HL-60 (cell line): ENCODE data around the gene GNB1.

ENCODE experiments used
- DNase-seq, 2 experiments: peaks; one replicate each; pipeline ENCODE4 v3.0.0-alpha.2; 2010 to 2020; ENCODE audit warnings: low read depth in 1 of 2, low spot score in 1 of 2
- H3K27ac ChIP-seq: fragments of 250-450 bp; sonication (Bioruptor Pico); replicated peaks from 2 replicates; pipeline ENCODE4 v1.5.1; 2020; ENCODE audit warnings: mild to moderate bottlenecking, moderate library complexity
- H3K27me3 ChIP-seq: fragments of 250-450 bp; sonication (Bioruptor Pico); 2 replicates; pipeline ENCODE4 v1.5.1; 2021; ENCODE audit warnings: mild to moderate bottlenecking, moderate library complexity; ENCODE audit not compliant: insufficient read depth, poor library complexity, severe bottlenecking
- H3K4me3 ChIP-seq: replicated peaks from 2 replicates; pipeline ENCODE4 v1.5.1; 2011; ENCODE audit warnings: mild to moderate bottlenecking, control low read depth, low read length; ENCODE audit not compliant: insufficient read depth
- CTCF ChIP-seq: IDR thresholded peaks from one replicate; pipeline ENCODE4 v1.5.1; 2011; ENCODE audit warnings: low read length, control low read depth, inconsistent platforms; ENCODE audit not compliant: insufficient read depth
- GABPA ChIP-seq: IDR thresholded peaks from 2 replicates; pipeline ENCODE4 v1.6.1; 2012; ENCODE audit warnings: low read depth
- POLR2AphosphoS5 ChIP-seq: IDR thresholded peaks from 2 replicates; pipeline ENCODE4 v1.6.1; 2012; ENCODE audit warnings: low read depth
- REST ChIP-seq: IDR thresholded peaks from 2 replicates; pipeline ENCODE4 v1.6.1; 2012; ENCODE audit warnings: low read depth; ENCODE audit not compliant: insufficient replicate concordance
- SPI1 ChIP-seq: IDR thresholded peaks from 2 replicates; pipeline ENCODE4 v1.6.1; 2012; ENCODE audit warnings: low read depth, mild to moderate bottlenecking, borderline replicate concordance

The GNB1 gene

GRCh38 chr1:1938613-1939295 is 47.9 kb upstream of the GNB1 start:
- H3K27me3 ChIP-seq: peaks cover 17% of the 10 kb centered on the region
- no peak for DNase-seq
- TF ChIP-seq CTCF (no peak), GABPA (no peak), SPI1 (no peak), REST (no peak), POLR2AphosphoS5 (no peak)
- no peak overlapping the region for H3K4me3 ChIP-seq
- no peak overlapping the region for H3K27ac ChIP-seq

GRCh38 chr1:1938276-1938573 is 47.3 kb upstream of the GNB1 start:
- Histone ChIP-seq H3K27me3 (peaks cover 17% of the 10 kb centered on the region), H3K27ac (no peak overlapping the region), H3K4me3 (no peak overlapping the region)
- TF ChIP-seq CTCF (no peak), REST (no peak), SPI1 (no peak), POLR2AphosphoS5 (no peak), GABPA (no peak)
- DNase-seq: no peak

GRCh38 chr1:1937549-1938275 is 46.8 kb upstream of the GNB1 start:
- Histone ChIP-seq H3K27ac (no peak overlapping the region), H3K4me3 (no peak overlapping the region), H3K27me3 (peaks cover 17% of the 10 kb centered on the region)
- TF ChIP-seq CTCF (no peak), SPI1 (no peak), POLR2AphosphoS5 (no peak), REST (no peak), GABPA (no peak)
- no peak for DNase-seq
